ENCODE measurements around the gene NXPH3.

The NXPH3 gene

DNA sequence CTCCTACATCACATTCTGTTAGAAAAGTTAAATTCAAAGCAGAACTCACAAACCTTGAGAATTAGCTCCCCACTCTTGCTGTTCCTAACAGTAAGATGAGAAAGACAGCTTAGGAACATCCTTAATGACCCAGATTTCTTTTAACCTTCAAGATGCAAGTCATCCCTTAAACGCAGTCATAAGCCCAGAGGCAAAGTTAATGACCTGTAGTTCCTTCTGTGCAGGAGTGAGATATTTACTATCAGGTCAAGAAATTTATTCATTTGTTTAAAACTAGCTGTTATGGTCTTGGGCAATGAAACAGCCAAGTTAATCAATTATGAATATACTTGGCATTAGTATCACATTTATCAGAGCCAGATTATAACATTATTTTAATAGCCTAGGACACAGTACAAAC lies 37.1 kb downstream of the NXPH3 start (continued):
- TF ChIP-seq, protein P1, sequence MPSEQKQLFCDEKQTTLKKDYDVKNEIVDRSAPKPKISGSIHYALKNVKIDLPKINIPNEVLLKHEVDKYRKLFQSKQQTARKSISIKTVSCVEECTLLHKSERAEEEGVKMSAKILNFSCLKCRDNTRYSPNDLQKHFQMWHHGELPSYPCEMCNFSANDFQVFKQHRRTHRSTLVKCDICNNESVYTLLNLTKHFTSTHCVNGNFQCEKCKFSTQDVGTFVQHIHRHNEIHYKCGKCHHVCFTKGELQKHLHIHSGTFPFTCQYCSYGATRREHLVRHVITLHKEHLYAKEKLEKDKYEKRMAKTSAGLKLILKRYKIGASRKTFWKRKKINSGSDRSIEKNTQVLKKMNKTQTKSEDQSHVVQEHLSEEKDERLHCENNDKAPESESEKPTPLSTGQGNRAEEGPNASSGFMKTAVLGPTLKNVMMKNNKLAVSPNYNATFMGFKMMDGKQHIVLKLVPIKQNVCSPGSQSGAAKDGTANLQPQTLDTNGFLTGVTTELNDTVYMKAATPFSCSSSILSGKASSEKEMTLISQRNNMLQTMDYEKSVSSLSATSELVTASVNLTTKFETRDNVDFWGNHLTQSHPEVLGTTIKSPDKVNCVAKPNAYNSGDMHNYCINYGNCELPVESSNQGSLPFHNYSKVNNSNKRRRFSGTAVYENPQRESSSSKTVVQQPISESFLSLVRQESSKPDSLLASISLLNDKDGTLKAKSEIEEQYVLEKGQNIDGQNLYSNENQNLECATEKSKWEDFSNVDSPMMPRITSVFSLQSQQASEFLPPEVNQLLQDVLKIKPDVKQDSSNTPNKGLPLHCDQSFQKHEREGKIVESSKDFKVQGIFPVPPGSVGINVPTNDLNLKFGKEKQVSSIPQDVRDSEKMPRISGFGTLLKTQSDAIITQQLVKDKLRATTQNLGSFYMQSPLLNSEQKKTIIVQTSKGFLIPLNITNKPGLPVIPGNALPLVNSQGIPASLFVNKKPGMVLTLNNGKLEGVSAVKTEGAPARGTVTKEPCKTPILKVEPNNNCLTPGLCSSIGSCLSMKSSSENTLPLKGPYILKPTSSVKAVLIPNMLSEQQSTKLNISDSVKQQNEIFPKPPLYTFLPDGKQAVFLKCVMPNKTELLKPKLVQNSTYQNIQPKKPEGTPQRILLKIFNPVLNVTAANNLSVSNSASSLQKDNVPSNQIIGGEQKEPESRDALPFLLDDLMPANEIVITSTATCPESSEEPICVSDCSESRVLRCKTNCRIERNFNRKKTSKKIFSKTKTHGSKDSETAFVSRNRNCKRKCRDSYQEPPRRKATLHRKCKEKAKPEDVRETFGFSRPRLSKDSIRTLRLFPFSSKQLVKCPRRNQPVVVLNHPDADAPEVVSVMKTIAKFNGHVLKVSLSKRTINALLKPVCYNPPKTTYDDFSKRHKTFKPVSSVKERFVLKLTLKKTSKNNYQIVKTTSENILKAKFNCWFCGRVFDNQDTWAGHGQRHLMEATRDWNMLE (tag by site-specific recombination; conservative IDR thresholded peaks at IDR 0.05; ENCODE audit: low read depth) = no peak
- TF ChIP-seq GLIS2 (tag by site-specific recombination; IDR thresholded peaks at IDR 0.05) (no peak), ZNF394 (tag by site-specific recombination; IDR thresholded peaks at IDR 0.05; ENCODE audit: borderline replicate concordance) (no peak), ZNF248 (tag by site-specific recombination; IDR thresholded peaks at IDR 0.05) (no peak), ZBTB7A (tag by site-specific recombination; IDR thresholded peaks at IDR 0.05; ENCODE audit: low read depth) (no peak), BCL11A (tag by site-specific recombination; IDR thresholded peaks at IDR 0.05; ENCODE audit: low read depth) (no peak), ZBTB21 (tag by site-specific recombination; IDR thresholded peaks at IDR 0.05) (no peak)
- TF ChIP-seq, protein P2, sequence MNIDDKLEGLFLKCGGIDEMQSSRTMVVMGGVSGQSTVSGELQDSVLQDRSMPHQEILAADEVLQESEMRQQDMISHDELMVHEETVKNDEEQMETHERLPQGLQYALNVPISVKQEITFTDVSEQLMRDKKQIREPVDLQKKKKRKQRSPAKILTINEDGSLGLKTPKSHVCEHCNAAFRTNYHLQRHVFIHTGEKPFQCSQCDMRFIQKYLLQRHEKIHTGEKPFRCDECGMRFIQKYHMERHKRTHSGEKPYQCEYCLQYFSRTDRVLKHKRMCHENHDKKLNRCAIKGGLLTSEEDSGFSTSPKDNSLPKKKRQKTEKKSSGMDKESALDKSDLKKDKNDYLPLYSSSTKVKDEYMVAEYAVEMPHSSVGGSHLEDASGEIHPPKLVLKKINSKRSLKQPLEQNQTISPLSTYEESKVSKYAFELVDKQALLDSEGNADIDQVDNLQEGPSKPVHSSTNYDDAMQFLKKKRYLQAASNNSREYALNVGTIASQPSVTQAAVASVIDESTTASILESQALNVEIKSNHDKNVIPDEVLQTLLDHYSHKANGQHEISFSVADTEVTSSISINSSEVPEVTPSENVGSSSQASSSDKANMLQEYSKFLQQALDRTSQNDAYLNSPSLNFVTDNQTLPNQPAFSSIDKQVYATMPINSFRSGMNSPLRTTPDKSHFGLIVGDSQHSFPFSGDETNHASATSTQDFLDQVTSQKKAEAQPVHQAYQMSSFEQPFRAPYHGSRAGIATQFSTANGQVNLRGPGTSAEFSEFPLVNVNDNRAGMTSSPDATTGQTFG (tag by site-specific recombination; IDR thresholded peaks at IDR 0.05; ENCODE audit: borderline replicate concordance) = no peak
- TF ChIP-seq, protein P3, sequence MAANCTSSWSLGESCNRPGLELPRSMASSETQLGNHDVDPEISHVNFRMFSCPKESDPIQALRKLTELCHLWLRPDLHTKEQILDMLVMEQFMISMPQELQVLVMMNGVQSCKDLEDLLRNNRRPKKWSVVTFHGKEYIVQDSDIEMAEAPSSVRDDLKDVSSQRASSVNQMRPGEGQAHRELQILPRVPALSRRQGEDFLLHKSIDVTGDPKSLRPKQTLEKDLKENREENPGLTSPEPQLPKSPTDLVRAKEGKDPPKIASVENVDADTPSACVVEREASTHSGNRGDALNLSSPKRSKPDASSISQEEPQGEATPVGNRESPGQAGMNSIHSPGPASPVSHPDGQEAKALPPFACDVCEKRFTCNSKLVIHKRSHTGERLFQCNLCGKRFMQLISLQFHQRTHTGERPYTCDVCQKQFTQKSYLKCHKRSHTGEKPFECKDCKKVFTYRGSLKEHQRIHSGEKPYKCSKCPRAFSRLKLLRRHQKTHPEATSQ (tag by site-specific recombination; IDR thresholded peaks at IDR 0.05) = no peak

DNA sequence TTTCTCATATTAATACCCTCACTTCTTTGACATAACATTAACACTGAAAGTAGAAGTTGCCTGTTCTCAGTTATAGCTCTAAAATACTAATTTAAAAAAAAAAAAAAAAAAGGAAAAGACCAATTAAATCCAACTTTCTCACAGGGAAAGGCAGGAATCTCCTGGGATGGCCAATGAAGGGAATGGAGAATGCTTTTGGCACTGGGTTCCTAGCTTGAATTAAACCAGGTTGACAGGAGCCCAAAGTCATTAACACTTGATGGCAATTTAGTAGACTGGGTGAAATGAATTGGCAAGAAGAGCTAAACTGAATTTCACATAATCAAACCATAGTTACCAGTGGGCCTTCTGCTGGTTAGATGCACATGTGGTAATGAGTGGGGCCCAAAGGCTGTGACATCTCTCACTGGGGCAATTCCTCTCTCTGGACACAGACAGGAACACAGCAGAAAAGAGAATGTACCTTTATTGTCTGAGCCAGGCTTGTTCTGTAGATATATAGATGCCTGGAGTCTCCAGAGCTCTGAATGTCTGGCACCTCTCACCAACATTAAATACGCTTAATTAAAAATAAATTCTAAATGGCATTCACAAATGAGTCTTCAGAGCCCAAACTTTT lies 37.6 kb downstream of the NXPH3 start:
- TF ChIP-seq PRDM1 (tag by site-specific recombination; IDR thresholded peaks at IDR 0.05) (peak; percentile 66), ZSCAN16 (tag by site-specific recombination; IDR thresholded peaks at IDR 0.05) (no peak)
- TF ChIP-seq, protein P4, sequence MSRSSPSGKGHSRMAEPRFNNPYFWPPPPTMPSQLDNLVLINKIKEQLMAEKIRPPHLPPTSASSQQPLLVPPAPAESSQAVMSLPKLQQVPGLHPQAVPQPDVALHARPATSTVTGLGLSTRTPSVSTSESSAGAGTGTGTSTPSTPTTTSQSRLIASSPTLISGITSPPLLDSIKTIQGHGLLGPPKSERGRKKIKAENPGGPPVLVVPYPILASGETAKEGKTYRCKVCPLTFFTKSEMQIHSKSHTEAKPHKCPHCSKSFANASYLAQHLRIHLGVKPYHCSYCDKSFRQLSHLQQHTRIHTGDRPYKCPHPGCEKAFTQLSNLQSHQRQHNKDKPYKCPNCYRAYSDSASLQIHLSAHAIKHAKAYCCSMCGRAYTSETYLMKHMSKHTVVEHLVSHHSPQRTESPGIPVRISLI (tag by site-specific recombination; IDR thresholded peaks at IDR 0.05) = no peak
- TF ChIP-seq, protein P5, sequence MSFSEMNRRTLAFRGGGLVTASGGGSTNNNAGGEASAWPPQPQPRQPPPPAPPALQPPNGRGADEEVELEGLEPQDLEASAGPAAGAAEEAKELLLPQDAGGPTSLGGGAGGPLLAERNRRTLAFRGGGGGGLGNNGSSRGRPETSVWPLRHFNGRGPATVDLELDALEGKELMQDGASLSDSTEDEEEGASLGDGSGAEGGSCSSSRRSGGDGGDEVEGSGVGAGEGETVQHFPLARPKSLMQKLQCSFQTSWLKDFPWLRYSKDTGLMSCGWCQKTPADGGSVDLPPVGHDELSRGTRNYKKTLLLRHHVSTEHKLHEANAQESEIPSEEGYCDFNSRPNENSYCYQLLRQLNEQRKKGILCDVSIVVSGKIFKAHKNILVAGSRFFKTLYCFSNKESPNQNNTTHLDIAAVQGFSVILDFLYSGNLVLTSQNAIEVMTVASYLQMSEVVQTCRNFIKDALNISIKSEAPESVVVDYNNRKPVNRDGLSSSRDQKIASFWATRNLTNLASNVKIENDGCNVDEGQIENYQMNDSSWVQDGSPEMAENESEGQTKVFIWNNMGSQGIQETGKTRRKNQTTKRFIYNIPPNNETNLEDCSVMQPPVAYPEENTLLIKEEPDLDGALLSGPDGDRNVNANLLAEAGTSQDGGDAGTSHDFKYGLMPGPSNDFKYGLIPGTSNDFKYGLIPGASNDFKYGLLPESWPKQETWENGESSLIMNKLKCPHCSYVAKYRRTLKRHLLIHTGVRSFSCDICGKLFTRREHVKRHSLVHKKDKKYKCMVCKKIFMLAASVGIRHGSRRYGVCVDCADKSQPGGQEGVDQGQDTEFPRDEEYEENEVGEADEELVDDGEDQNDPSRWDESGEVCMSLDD (tag by site-specific recombination; IDR thresholded peaks at IDR 0.05) = no peak
- Histone ChIP-seq H3K4me3 (ENCODE audit: low read depth, low read length) (no peak overlapping the region), H3K4me1 (ENCODE audit: control insufficient read depth, insufficient read depth, low read length) (no peaks in the 10 kb centered on the region), H3K36me3 (ENCODE audit: control insufficient read depth in 2 of 2, insufficient read depth in 1 of 2, low read length in 2 of 2) (peaks cover 36 to 80% of the 10 kb centered on the region in 2 experiments), H3K9me3 (ENCODE audit: control insufficient read depth, insufficient read depth, low read depth, low read length) (no peaks in the 10 kb centered on the region), H3K27ac (ENCODE audit: extremely low read depth, low read depth, low read length) (no peak overlapping the region)
- ChIA-PET CTCF (interaction anchor here (0.5 to 1.6 kb wide), 5 partner anchors 12 to 74 kb away, joined by 3 to 5 read pairs (median 3); partner anchors contain the start of gene NXPH3), POLR2A (interaction anchor here (0.6 to 1.2 kb wide), 2 partner anchors 20 to 64 kb away, joined by 3 to 11 read pairs; no protein-coding TSS in a partner anchor)
